Osteoblast (primary cell): ENCODE measurements around the gene BIN1. TPM values are rescaled to one million over a fixed set of nuclear protein-coding genes. Genes with fewer than 3 reads are reported as not detected.

ENCODE experiments used
- DNase-seq: peaks from one replicate; pipeline ENCODE4 v3.0.0; 2011; ENCODE audit warnings: low spot score, mixed read lengths; ENCODE audit not compliant: insufficient read length; ENCODE audit errors: missing footprints
- H2AFZ ChIP-seq: 2 replicates; pipeline ENCODE4 v1.6.0; 2011; ENCODE audit warnings: mild to moderate bottlenecking, low read length
- H3K27ac ChIP-seq: 2 replicates; pipeline ENCODE4 v1.5.1; 2011; ENCODE audit warnings: mild to moderate bottlenecking, low read depth, low read length, moderate library complexity
- H3K27me3 ChIP-seq: 2 replicates; pipeline ENCODE4 v1.6.0; 2012; ENCODE audit warnings: mild to moderate bottlenecking, control low read depth, inconsistent platforms, low read length, moderate library complexity; ENCODE audit not compliant: insufficient read depth
- H3K36me3 ChIP-seq: 2 replicates; pipeline ENCODE4 v1.5.1; 2011; ENCODE audit warnings: mild to moderate bottlenecking, low read length, control low read depth, moderate library complexity; ENCODE audit not compliant: insufficient read depth
- H3K4me1 ChIP-seq: 2 replicates; pipeline ENCODE4 v1.5.1; 2011; ENCODE audit warnings: mild to moderate bottlenecking, low read length, control low read depth, moderate library complexity; ENCODE audit not compliant: insufficient read depth
- H3K4me2 ChIP-seq: 2 replicates; pipeline ENCODE4 v1.6.0; 2011; ENCODE audit warnings: mild to moderate bottlenecking, low read length; ENCODE audit not compliant: insufficient read depth
- H3K4me3 ChIP-seq: fragments of 200-600 bp; sonication (generic); 3 replicates; pipeline ENCODE4 v1.5.1; 2012; ENCODE audit warnings: mild to moderate bottlenecking, low read length, inconsistent platforms; ENCODE audit not compliant: insufficient read depth
- H3K79me2 ChIP-seq: 2 replicates; pipeline ENCODE4 v1.6.0; 2012; ENCODE audit warnings: mild to moderate bottlenecking, low read length, control low read depth, inconsistent platforms; ENCODE audit not compliant: insufficient read depth
- H3K9me3 ChIP-seq: 2 replicates; pipeline ENCODE4 v1.5.1; 2011; ENCODE audit warnings: low read depth, low read length, control low read depth
- H4K20me1 ChIP-seq: 2 replicates; pipeline ENCODE4 v1.6.0; 2012; ENCODE audit warnings: mild to moderate bottlenecking, low read length, control low read depth; ENCODE audit not compliant: insufficient read depth
- total RNA-seq: library from RNA; depleted of rRNA; stranded (reverse); fragments of >200 nt; gene quantifications from 2 replicates; pipeline ENCODE4 v1.2.3, GENCODE V29; 2012
- TF ChIP-seq, protein P1 (sequence below): IDR thresholded peaks from 2 replicates; pipeline ENCODE4 v1.5.1; 2011; ENCODE audit warnings: mild to moderate bottlenecking, low read depth, low read length, moderate library complexity; ENCODE audit errors: extremely low read depth

Gene BIN1
- total RNA-seq, 1 donor = 85.4 TPM

- Histone ChIP-seq H3K27ac (no peak overlapping the region), H2AFZ (no peak overlapping the region), H3K9me3 (no peaks in the 10 kb centered on the region), H4K20me1 (peaks cover 63% of the 10 kb centered on the region), H3K27me3 (no peaks in the 10 kb centered on the region), H3K4me2 (no peak overlapping the region), H3K36me3 (no peaks in the 10 kb centered on the region), H3K4me1 (peaks cover 24% of the 10 kb centered on the region), H3K4me3 (no peak overlapping the region), H3K79me2 (peaks cover 93% of the 10 kb centered on the region)
- TF ChIP-seq, protein P1, sequence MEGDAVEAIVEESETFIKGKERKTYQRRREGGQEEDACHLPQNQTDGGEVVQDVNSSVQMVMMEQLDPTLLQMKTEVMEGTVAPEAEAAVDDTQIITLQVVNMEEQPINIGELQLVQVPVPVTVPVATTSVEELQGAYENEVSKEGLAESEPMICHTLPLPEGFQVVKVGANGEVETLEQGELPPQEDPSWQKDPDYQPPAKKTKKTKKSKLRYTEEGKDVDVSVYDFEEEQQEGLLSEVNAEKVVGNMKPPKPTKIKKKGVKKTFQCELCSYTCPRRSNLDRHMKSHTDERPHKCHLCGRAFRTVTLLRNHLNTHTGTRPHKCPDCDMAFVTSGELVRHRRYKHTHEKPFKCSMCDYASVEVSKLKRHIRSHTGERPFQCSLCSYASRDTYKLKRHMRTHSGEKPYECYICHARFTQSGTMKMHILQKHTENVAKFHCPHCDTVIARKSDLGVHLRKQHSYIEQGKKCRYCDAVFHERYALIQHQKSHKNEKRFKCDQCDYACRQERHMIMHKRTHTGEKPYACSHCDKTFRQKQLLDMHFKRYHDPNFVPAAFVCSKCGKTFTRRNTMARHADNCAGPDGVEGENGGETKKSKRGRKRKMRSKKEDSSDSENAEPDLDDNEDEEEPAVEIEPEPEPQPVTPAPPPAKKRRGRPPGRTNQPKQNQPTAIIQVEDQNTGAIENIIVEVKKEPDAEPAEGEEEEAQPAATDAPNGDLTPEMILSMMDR = no peak
- peak; percentile 55 for DNase-seq
These were observed 5.0 kb downstream of the BIN1 start for GRCh38 chr2:127101756-127102477.

GRCh38 chr2:127101048-127101611, 5.8 kb downstream of the BIN1 start:
- TF ChIP-seq, protein P1 = no peak
- DNase-seq = peak; percentile 21
- H3K4me2 ChIP-seq = no peak overlapping the region
- peaks cover 24% of the 10 kb centered on the region for H3K4me1 ChIP-seq
- no peaks in the 10 kb centered on the region for H3K9me3 ChIP-seq
- no peak overlapping the region for H2AFZ ChIP-seq
- no peak overlapping the region for H3K4me3 ChIP-seq
- H4K20me1 ChIP-seq = peaks cover 70% of the 10 kb centered on the region
- H3K36me3 ChIP-seq = no peaks in the 10 kb centered on the region
- peak overlapping the region; percentile 15 for H3K27ac ChIP-seq
- H3K27me3 ChIP-seq = no peaks in the 10 kb centered on the region
- peaks cover 96% of the 10 kb centered on the region for H3K79me2 ChIP-seq

DNA sequence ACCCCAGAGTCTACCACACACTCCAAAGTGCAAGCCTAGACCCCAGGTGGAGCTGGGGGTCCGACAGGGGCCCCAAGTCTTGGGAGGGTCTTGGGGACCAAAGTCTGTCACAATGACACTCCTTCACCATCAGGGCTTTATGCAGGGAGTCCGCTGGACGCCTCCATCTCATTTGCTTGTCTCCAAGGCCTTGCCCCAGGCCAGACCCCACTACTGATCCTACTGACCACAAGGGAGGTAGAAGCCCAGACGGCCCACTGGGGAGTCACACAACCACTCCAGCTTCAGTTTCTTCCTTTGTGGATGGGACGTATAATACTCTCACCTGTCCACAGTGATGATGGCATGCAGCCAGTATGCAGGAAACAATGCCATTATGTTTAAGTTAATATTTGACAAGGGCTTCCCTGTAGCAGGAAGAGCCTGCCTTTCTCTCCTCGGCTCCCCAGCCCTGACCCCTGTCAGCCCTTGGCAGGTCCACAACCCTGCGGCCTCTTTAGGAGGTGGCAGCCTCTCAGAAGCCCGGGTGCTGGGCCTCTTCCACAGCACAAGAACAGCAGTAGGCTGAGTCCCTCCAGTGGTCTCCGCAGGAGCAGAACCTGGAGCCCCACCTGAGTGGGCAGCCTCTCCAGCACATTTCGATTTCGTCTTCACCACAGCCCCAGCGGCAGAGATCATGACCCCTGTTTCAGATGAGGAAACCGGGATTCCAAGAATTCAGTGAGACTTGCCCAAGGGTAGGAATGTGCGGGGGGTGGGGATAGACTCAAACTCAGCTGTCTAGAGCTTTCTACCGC, 6.5 kb downstream of the BIN1 start:
- Histone ChIP-seq H3K4me2 (no peak overlapping the region), H3K27me3 (no peaks in the 10 kb centered on the region), H3K36me3 (no peaks in the 10 kb centered on the region), H2AFZ (no peak overlapping the region), H3K4me1 (peaks cover 22% of the 10 kb centered on the region), H4K20me1 (peaks cover 75% of the 10 kb centered on the region), H3K27ac (no peak overlapping the region), H3K79me2 (peaks cover 95% of the 10 kb centered on the region), H3K4me3 (no peak overlapping the region), H3K9me3 (no peaks in the 10 kb centered on the region)
- TF ChIP-seq, protein P1 = no peak
- DNase-seq = peak; percentile 97

GRCh38 chr2:127098711-127099110, 8.2 kb downstream of the BIN1 start:
- Histone ChIP-seq H2AFZ (no peak overlapping the region), H3K4me2 (no peak overlapping the region), H3K9me3 (no peaks in the 10 kb centered on the region), H4K20me1 (peaks cover 73% of the 10 kb centered on the region), H3K27ac (no peak overlapping the region), H3K79me2 (peaks cover 95% of the 10 kb centered on the region), H3K36me3 (no peaks in the 10 kb centered on the region), H3K4me1 (peaks cover 27% of the 10 kb centered on the region), H3K27me3 (no peaks in the 10 kb centered on the region), H3K4me3 (no peak overlapping the region)
- TF ChIP-seq, protein P1 = no peak
- DNase-seq = peak; percentile 57
